ENCODE measurements around the gene ULK4.

Gene ULK4

DNA sequence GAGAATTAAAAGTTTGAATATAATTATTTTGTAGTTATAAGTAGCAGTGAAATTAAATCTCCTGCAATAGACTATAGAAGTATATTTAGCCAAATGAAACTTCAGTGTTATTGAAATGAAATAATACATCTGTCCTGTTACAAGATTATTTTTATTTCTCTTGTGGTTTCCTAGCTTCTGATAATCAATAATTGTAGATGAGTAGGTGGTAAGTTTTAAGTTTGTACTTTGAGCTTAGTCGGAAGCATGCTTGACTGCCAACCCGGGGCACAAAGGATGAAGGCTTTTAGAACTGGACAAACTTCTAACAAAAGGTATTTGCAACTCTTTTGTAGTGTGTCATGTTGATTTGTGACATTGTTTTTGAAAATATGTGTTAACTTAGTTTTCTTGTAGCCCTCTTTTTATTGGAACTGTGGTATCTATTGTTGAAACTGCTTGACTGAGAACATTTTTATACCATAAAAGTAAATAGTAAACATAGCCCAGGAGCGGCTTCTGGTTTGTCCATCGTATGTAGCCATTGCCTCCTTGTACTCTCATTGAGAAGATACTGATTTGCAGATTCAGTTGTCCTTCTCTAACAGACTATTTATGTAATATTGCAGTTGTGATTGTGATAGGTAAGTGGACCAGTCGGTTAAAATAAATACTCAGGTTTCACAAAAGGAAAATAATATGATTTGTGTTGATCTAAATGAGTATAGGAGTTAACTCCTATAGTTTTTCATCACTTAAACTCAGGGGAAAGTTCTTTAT, 759.6 kb downstream of the ULK4 start:
- Histone ChIP-seq H3K27ac (ENCODE audit: low read depth, low read length) (peak overlapping the region; percentile 10; the same call in 1 of the 2 replicates), H3K27me3 (ENCODE audit: control insufficient read depth, low read length) (no peaks in the 10 kb centered on the region), H3K36me3 (ENCODE audit: control insufficient read depth, low read length) (peaks cover 31% of the 10 kb centered on the region), H3K4me1 (ENCODE audit: control insufficient read depth, low read length) (peaks cover 42% of the 10 kb centered on the region), H4K20me1 (ENCODE audit: control insufficient read depth, insufficient read depth, low read depth, low read length) (peaks cover 53% of the 10 kb centered on the region), H3K9me2 (replicated peaks; ENCODE audit: control insufficient read depth, low read length) (no peaks in the 10 kb centered on the region), H3K4me3 (ENCODE audit: low read length) (peak overlapping the region; percentile 77), H3K9me3 (ENCODE audit: control insufficient read depth, insufficient read depth, low read length) (no peaks in the 10 kb centered on the region), H3F3A (ENCODE audit: control insufficient read depth, insufficient read depth) (peaks cover 7% of the 10 kb centered on the region; the same call in 1 of the 2 replicates), H3K4me2 (ENCODE audit: low read length) (peak overlapping the region; percentile 62), H3K79me2 (ENCODE audit: control insufficient read depth, low read length) (peaks cover 79% of the 10 kb centered on the region)
- TF ChIP-seq CTCF (IDR thresholded peaks at IDR 0.05; ENCODE audit: low read depth, low read length, poor library complexity, severe bottlenecking) (no peak), EZH2phosphoT487 (IDR thresholded peaks at IDR 0.05; ENCODE audit: borderline replicate concordance, low read length) (no peak)

DNA sequence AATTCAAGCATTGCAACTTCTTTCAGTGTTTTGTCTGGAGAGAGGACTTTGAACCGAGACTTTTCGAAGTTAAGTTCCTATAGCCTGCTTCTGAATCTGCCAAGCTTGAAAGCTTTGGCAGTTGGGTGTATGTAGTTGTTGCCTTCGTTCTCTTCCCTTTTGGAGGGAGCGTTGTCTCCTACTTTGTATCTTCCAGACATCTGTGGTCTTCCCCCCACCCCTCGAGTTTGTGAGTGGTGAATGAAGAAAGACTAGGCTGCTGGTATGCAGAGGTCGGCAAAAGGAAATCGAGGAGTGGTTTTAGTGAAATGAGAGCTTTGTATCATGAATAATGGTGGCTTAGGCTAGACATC, 761.3 kb downstream of the ULK4 start:
- Histone ChIP-seq H3K4me1 (ENCODE audit: control insufficient read depth, low read length) (peaks cover 39% of the 10 kb centered on the region), H3K79me2 (ENCODE audit: control insufficient read depth, low read length) (peaks cover 63% of the 10 kb centered on the region), H3K36me3 (ENCODE audit: control insufficient read depth, low read length) (peaks cover 31% of the 10 kb centered on the region), H3K9me3 (ENCODE audit: control insufficient read depth, insufficient read depth, low read length) (no peaks in the 10 kb centered on the region), H3K4me3 (ENCODE audit: low read length) (peak overlapping the region; percentile 77), H3F3A (ENCODE audit: control insufficient read depth, insufficient read depth) (peaks cover 7% of the 10 kb centered on the region; the same call in 1 of the 2 replicates), H3K27me3 (ENCODE audit: control insufficient read depth, low read length) (0 out of 2 replicates have a peak, but pooled peaks cover 3% of the 10 kb centered on the region), H3K9me2 (replicated peaks; ENCODE audit: control insufficient read depth, low read length) (no peaks in the 10 kb centered on the region), H4K20me1 (ENCODE audit: control insufficient read depth, insufficient read depth, low read depth, low read length) (peaks cover 40% of the 10 kb centered on the region), H3K4me2 (ENCODE audit: low read length) (peak overlapping the region; percentile 62), H3K27ac (ENCODE audit: low read depth, low read length) (peak overlapping the region; percentile 5; the same call in 1 of the 2 replicates)
- TF ChIP-seq EZH2phosphoT487 (IDR thresholded peaks at IDR 0.05; ENCODE audit: borderline replicate concordance, low read length) (no peak), CTCF (IDR thresholded peaks at IDR 0.05; ENCODE audit: low read depth, low read length, poor library complexity, severe bottlenecking) (no peak)

- peaks cover 31% of the 10 kb centered on the region for H3K36me3 ChIP-seq (ENCODE audit: control insufficient read depth, low read length)
- H3K9me3 ChIP-seq (ENCODE audit: control insufficient read depth, insufficient read depth, low read length) = no peaks in the 10 kb centered on the region
- H3K27me3 ChIP-seq (ENCODE audit: control insufficient read depth, low read length) = peaks cover 4% of the 10 kb centered on the region; the same call in 1 of the 2 replicates
- peaks cover 57% of the 10 kb centered on the region for H3K79me2 ChIP-seq (ENCODE audit: control insufficient read depth, low read length)
- peak overlapping the region; percentile 67 for H3K27ac ChIP-seq (ENCODE audit: low read depth, low read length)
- TF ChIP-seq EZH2phosphoT487 (IDR thresholded peaks at IDR 0.05; ENCODE audit: borderline replicate concordance, low read length) (no peak), CTCF (IDR thresholded peaks at IDR 0.05; ENCODE audit: low read depth, low read length, poor library complexity, severe bottlenecking) (no peak)
- peaks cover 39% of the 10 kb centered on the region for H4K20me1 ChIP-seq (ENCODE audit: control insufficient read depth, insufficient read depth, low read depth, low read length)
- H3K4me2 ChIP-seq (ENCODE audit: low read length) = peak overlapping the region; percentile 71
- H3K4me3 ChIP-seq (ENCODE audit: low read length) = peak overlapping the region; percentile 77
- no peaks in the 10 kb centered on the region for H3K9me2 ChIP-seq (replicated peaks; ENCODE audit: control insufficient read depth, low read length)
- H3K4me1 ChIP-seq (ENCODE audit: control insufficient read depth, low read length) = peaks cover 39% of the 10 kb centered on the region
- peaks cover 7% of the 10 kb centered on the region; the same call in 1 of the 2 replicates for H3F3A ChIP-seq (ENCODE audit: control insufficient read depth, insufficient read depth)
Observed at GRCh38 chr3:41199866-41200668, 761.8 kb downstream of the ULK4 start.

All from DOHH2 (cell line).